Stimulated activated memory B cell treated with anti-CD40 and anti-IgM and Interleukin-4, amounts not matched to agents 10 μg/mL and 1 μg/mL and 100 μg/mL, for 72 hours (primary cell): ENCODE measurements around the gene ZNF143.
"Not testable (repeated sequence)": the region's sequence is repeated elsewhere in the genome, so short reads cannot be mapped to it uniquely, and the experiment has no call there.

Source experiments
- ATAC-seq: fragments of 150-1000 bp; cut with Tn5 transposase; 2 replicates; pipeline ENCODE4 v1.10.0; 2021
- H3K27ac Mint-ChIP-seq: one replicate; pipeline ENCODE4 v1.8.0; 2022; ENCODE audit warnings: mild to moderate bottlenecking, mixed read lengths
- H3K27me3 Mint-ChIP-seq: one replicate; pipeline ENCODE4 v1.8.0; 2022; ENCODE audit warnings: mixed read lengths
- H3K36me3 Mint-ChIP-seq: one replicate; pipeline ENCODE4 v1.8.0; 2022; ENCODE audit warnings: mixed read lengths
- H3K4me1 Mint-ChIP-seq: one replicate; pipeline ENCODE4 v1.8.0; 2022; ENCODE audit warnings: mixed read lengths
- H3K4me3 Mint-ChIP-seq: one replicate; pipeline ENCODE4 v1.8.0; 2022; ENCODE audit warnings: mild to moderate bottlenecking, moderate library complexity, mixed read lengths
- H3K9me3 Mint-ChIP-seq: one replicate; pipeline ENCODE4 v1.8.0; 2022; ENCODE audit warnings: mixed read lengths

ZNF143 gene

GRCh38 chr11:9460322-9461062 is at the start of gene ZNF143:
Gene ZNF143 (plus strand): TSS chr11:9461012. CDS start chr11:9471309, 10,297 bp downstream.
- Mint-ChIP-seq H3K4me1 (peaks cover 23% of the 10 kb centered on the region), H3K27ac (peak within 1 kb of the TSS; percentile 98), H3K4me3 (peak within 1 kb of the TSS; percentile 96), H3K9me3 (no peaks in the 10 kb centered on the region), H3K36me3 (peaks cover 6% of the 10 kb centered on the region), H3K27me3 (no peaks in the 10 kb centered on the region)
- ATAC-seq = peak; percentile 95

- Mint-ChIP-seq H3K27me3 (no peaks in the 10 kb centered on the region), H3K36me3 (peaks cover 38% of the 10 kb centered on the region), H3K4me3 (no peak overlapping the region), H3K27ac (no peak overlapping the region), H3K4me1 (no peaks in the 10 kb centered on the region), H3K9me3 (no peaks in the 10 kb centered on the region)
- ATAC-seq = no peak
Measured at GRCh38 chr11:9428706-9429105, 32.1 kb upstream of the ZNF143 start.

GRCh38 chr11:9438611-9439010 is 22.2 kb upstream of the ZNF143 start:
- Mint-ChIP-seq H3K36me3 (peaks cover 57% of the 10 kb centered on the region), H3K27ac (no peak overlapping the region), H3K4me1 (no peaks in the 10 kb centered on the region), H3K27me3 (no peaks in the 10 kb centered on the region), H3K4me3 (no peak overlapping the region), H3K9me3 (no peaks in the 10 kb centered on the region)
- no peak for ATAC-seq

- H3K27me3 Mint-ChIP-seq = no peaks in the 10 kb centered on the region
- H3K4me1 Mint-ChIP-seq = no peaks in the 10 kb centered on the region
- no peak overlapping the region for H3K4me3 Mint-ChIP-seq
- H3K27ac Mint-ChIP-seq = no peak overlapping the region
- peaks cover 34% of the 10 kb centered on the region for H3K36me3 Mint-ChIP-seq
- H3K9me3 Mint-ChIP-seq = no peaks in the 10 kb centered on the region
- no peak for ATAC-seq
Measured at GRCh38 chr11:9446230-9446629, 14.6 kb upstream of the ZNF143 start.

- ATAC-seq = no peak
- H3K27me3 Mint-ChIP-seq = no peaks in the 10 kb centered on the region
- no peaks in the 10 kb centered on the region for H3K4me1 Mint-ChIP-seq
- H3K36me3 Mint-ChIP-seq = peaks cover 30% of the 10 kb centered on the region
- no peak overlapping the region for H3K27ac Mint-ChIP-seq
- no peaks in the 10 kb centered on the region for H3K9me3 Mint-ChIP-seq
- H3K4me3 Mint-ChIP-seq = no peak overlapping the region
Measured at GRCh38 chr11:9448576-9449352, 12.0 kb upstream of the ZNF143 start.

- not testable (repeated sequence) for H3K4me1 Mint-ChIP-seq, H3K4me3 Mint-ChIP-seq, H3K27ac Mint-ChIP-seq, H3K27me3 Mint-ChIP-seq, H3K9me3 Mint-ChIP-seq, ATAC-seq
- peaks cover 23% of the 10 kb centered on the region for H3K36me3 Mint-ChIP-seq
Measured at GRCh38 chr11:9452023-9452422, 8.8 kb upstream of the ZNF143 start.

GRCh38 chr11:9455722-9456121 is 5.1 kb upstream of the ZNF143 start:
- Mint-ChIP-seq H3K4me3 (no peak overlapping the region), H3K36me3 (peaks cover 12% of the 10 kb centered on the region), H3K27ac (no peak overlapping the region), H3K4me1 (no peaks in the 10 kb centered on the region), H3K27me3 (no peaks in the 10 kb centered on the region), H3K9me3 (no peaks in the 10 kb centered on the region)
- no peak for ATAC-seq

GRCh38 chr11:9459667-9460321 is 1.0 kb upstream of the ZNF143 start:
- peaks cover 6% of the 10 kb centered on the region for H3K36me3 Mint-ChIP-seq
- peak overlapping the region; percentile 96 for H3K4me3 Mint-ChIP-seq
- no peaks in the 10 kb centered on the region for H3K9me3 Mint-ChIP-seq
- H3K27me3 Mint-ChIP-seq = no peaks in the 10 kb centered on the region
- no peak for ATAC-seq
- H3K4me1 Mint-ChIP-seq = peaks cover 23% of the 10 kb centered on the region
- H3K27ac Mint-ChIP-seq = peak overlapping the region; percentile 98

GRCh38 chr11:9461063-9461759 is 399 bp downstream of the ZNF143 start:
- Mint-ChIP-seq H3K4me3 (peak overlapping the region; percentile 96), H3K9me3 (no peaks in the 10 kb centered on the region), H3K4me1 (peaks cover 23% of the 10 kb centered on the region), H3K36me3 (peaks cover 6% of the 10 kb centered on the region), H3K27me3 (no peaks in the 10 kb centered on the region), H3K27ac (peak overlapping the region; percentile 98)
- ATAC-seq = peak; percentile 83

GRCh38 chr11:9461760-9462134 is 935 bp downstream of the ZNF143 start:
- ATAC-seq = no peak
- H3K4me1 Mint-ChIP-seq = peaks cover 23% of the 10 kb centered on the region
- no peaks in the 10 kb centered on the region for H3K9me3 Mint-ChIP-seq
- peaks cover 6% of the 10 kb centered on the region for H3K36me3 Mint-ChIP-seq
- peak overlapping the region; percentile 96 for H3K4me3 Mint-ChIP-seq
- no peaks in the 10 kb centered on the region for H3K27me3 Mint-ChIP-seq
- H3K27ac Mint-ChIP-seq = peak overlapping the region; percentile 98

GRCh38 chr11:9462172-9462799 is 1.5 kb downstream of the ZNF143 start:
- Mint-ChIP-seq H3K4me3 (peak overlapping the region; percentile 96), H3K36me3 (peaks cover 6% of the 10 kb centered on the region), H3K9me3 (no peaks in the 10 kb centered on the region), H3K27me3 (no peaks in the 10 kb centered on the region), H3K27ac (peak overlapping the region; percentile 98), H3K4me1 (peaks cover 23% of the 10 kb centered on the region)
- ATAC-seq = no peak

- Mint-ChIP-seq H3K9me3 (no peaks in the 10 kb centered on the region), H3K27me3 (no peaks in the 10 kb centered on the region), H3K4me1 (peaks cover 23% of the 10 kb centered on the region), H3K4me3 (peak overlapping the region; percentile 96), H3K27ac (peak overlapping the region; percentile 98), H3K36me3 (peaks cover 6% of the 10 kb centered on the region)
- ATAC-seq = no peak
Measured at GRCh38 chr11:9462806-9463537, 2.2 kb downstream of the ZNF143 start.

GRCh38 chr11:9470765-9471164 is 10.0 kb downstream of the ZNF143 start:
- Mint-ChIP-seq H3K27ac (no peak overlapping the region), H3K4me1 (no peaks in the 10 kb centered on the region), H3K9me3 (no peaks in the 10 kb centered on the region), H3K27me3 (no peaks in the 10 kb centered on the region), H3K4me3 (no peak overlapping the region), H3K36me3 (peaks cover 30% of the 10 kb centered on the region)
- ATAC-seq = no peak

GRCh38 chr11:9473408-9473807 is 12.6 kb downstream of the ZNF143 start:
- Mint-ChIP-seq H3K4me3 (no peak overlapping the region), H3K4me1 (no peaks in the 10 kb centered on the region), H3K27ac (no peak overlapping the region), H3K36me3 (peaks cover 46% of the 10 kb centered on the region), H3K27me3 (no peaks in the 10 kb centered on the region), H3K9me3 (no peaks in the 10 kb centered on the region)
- ATAC-seq = no peak
